GM10248 (cell line): ENCODE data around the gene ACSM5.

Experiments
- CTCF ChIA-PET: fragments of 300-600 bp; sonication (Branson Sonifier 250); formaldehyde crosslinking; extraction: SDS; loops from one replicate; lab custom pipeline; 2021; ENCODE audit warnings: antibody characterized with exemption; lab: Yijun Ruan, JAX
- POLR2A ChIA-PET: fragments of 350-650 bp; sonication (Branson Sonifier 250); formaldehyde crosslinking; extraction: SDS; loops from one replicate; lab custom pipeline; 2020; ENCODE audit warnings: antibody characterized with exemption; lab: Yijun Ruan, JAX
- DNase-seq: peaks from one replicate; pipeline ENCODE4 v3.0.0; 2012; ENCODE audit errors: extremely low spot score
- TF ChIP-seq, protein P1 (sequence below): IDR thresholded peaks from 2 replicates; pipeline ENCODE4 v1.5.1; 2012; ENCODE audit warnings: mild to moderate bottlenecking, low read depth; ENCODE audit errors: extremely low read depth, missing control alignments, control extremely low read depth

ACSM5 gene

DNA sequence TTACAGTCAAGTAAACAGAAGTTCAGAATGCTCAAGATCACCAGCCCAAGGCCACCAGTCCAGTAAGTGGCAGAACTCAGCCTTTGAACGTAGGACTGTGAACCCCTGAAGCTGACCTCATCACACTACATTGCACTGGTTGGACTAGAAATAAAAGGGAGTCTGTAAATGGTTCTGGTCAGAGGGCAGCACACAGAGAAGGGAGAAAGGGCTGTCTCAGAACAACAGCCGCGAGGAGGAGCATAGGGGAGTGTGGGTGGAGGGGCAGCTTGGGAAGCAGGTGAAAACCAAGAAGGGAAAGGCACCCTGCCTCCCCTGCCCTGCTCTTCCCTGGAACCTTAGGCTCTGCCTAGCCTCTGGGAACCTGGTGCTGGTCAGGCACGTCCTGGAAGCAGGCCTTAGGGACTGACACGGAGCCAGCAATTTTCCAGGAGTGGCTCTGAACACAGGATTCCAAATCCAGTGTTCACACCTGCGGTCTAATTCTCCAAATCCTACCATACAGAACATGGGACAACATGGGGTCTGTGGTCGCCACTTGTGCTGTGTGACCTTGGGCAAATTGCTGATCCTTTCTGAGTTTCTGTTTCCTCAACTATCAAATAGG lies 11.8 kb upstream of the ACSM5 start:
- DNase-seq = no peak
- TF ChIP-seq, protein P1, sequence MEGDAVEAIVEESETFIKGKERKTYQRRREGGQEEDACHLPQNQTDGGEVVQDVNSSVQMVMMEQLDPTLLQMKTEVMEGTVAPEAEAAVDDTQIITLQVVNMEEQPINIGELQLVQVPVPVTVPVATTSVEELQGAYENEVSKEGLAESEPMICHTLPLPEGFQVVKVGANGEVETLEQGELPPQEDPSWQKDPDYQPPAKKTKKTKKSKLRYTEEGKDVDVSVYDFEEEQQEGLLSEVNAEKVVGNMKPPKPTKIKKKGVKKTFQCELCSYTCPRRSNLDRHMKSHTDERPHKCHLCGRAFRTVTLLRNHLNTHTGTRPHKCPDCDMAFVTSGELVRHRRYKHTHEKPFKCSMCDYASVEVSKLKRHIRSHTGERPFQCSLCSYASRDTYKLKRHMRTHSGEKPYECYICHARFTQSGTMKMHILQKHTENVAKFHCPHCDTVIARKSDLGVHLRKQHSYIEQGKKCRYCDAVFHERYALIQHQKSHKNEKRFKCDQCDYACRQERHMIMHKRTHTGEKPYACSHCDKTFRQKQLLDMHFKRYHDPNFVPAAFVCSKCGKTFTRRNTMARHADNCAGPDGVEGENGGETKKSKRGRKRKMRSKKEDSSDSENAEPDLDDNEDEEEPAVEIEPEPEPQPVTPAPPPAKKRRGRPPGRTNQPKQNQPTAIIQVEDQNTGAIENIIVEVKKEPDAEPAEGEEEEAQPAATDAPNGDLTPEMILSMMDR = no peak
- POLR2A ChIA-PET = no interaction called here
- CTCF ChIA-PET = interaction anchor here (4.9 kb wide), 1 partner anchor 12 kb away, joined by 56 read pairs; no protein-coding TSS in a partner anchor

DNA sequence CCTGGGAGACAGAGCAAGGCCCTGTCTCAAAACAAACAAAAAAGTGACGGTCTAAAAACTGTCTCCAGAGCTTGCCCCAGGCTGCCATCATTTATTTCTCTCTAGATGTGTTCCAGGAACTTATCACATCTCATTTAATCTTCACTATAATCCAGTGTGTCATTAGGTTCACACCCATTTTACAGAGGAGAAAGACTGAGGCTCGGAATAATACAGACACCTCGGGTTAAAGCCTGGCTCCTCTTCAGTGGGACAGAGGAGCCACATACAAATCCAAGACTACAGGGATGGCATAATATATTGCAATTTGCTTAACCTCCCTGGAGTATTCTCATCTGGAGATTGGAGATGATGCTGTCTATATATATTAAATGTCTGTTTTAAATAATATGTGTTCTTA lies 10.7 kb upstream of the ACSM5 start:
- ChIA-PET CTCF (interaction anchor here (1.1 kb wide), 1 partner anchor 15 kb away, joined by 3 read pairs; no protein-coding TSS in a partner anchor), POLR2A (no interaction called here)
- DNase-seq = no peak
- TF ChIP-seq, protein P1 = no peak

DNA sequence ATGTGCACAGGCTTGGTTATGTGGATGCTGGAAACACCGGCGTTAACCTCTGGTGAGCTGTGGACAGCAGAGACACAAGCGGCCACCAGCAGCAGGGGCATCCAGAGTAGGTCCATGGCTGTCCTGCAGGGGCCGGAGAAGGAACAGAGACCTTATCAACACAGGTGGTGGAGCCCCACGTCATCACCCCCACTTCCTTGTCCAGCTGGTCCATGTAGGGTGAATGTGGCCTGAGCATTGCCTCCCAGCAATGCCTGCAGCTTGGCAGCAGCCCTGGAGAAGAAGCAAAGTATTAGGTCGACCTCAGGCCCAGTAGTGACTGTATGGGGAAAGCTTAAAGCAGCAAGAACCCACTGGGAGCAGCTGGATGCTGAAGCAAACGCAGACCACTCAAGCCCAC lies 10.1 kb upstream of the ACSM5 start:
- CTCF ChIA-PET = interaction anchor here (1.1 kb wide), 1 partner anchor 15 kb away, joined by 3 read pairs; no protein-coding TSS in a partner anchor
- TF ChIP-seq, protein P1 = no peak
- POLR2A ChIA-PET = no interaction called here
- DNase-seq = no peak

DNA sequence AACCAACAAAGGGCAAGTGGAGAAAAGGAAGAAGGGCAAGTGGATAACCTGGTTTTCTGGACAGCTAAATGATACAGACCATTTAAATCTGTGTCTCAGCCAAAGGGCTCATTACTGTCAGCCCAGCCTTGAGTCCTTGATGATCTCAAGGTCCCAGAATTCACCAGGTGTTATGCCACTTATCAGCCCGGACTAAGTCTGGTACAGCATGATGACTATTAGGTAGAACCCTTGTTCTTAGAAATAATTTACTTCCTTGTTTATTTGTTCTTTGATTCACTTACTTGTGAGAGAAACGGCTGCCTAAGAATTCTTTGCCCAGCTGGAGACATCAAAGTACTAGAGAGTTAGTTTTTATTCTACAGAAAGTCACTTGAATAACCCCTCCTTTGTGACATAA lies 8.3 kb upstream of the ACSM5 start:
- ChIA-PET CTCF (interaction anchor here (1.3 to 1.5 kb wide), 2 partner anchors 15 to 17 kb away, joined by 6 read pairs; no protein-coding TSS in a partner anchor), POLR2A (no interaction called here)
- TF ChIP-seq, protein P1 = no peak
- no peak for DNase-seq

DNA sequence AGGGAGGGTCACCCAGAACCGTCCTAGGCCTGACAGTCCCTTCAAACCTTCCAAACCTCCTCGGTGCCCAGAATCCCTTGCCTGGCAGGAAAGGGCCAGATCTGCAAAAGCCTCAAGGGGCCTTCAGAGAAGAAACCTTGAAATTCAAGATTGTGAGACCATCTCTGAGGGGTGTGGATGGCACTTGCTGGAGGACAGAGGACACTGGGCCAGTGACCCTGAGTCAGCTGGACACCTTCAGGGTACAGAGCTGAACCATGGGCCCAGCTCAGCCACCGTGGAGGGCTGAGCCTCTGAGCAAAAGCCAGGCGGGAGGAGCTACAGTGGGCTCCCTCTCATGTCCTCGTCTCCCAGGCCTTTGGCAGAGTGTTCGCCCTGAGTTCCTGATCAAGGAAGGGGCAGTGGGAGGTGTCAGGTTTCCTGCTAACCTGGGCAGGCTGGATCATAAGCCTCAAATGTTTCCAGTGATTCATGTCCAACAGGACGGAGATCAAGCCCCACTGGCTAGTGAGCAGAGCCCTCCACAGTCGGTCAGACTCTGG lies 7.8 kb upstream of the ACSM5 start:
- ChIA-PET CTCF (interaction anchor here (1.5 kb wide), 1 partner anchor 16 kb away, joined by 5 read pairs; no protein-coding TSS in a partner anchor), POLR2A (no interaction called here)

DNA sequence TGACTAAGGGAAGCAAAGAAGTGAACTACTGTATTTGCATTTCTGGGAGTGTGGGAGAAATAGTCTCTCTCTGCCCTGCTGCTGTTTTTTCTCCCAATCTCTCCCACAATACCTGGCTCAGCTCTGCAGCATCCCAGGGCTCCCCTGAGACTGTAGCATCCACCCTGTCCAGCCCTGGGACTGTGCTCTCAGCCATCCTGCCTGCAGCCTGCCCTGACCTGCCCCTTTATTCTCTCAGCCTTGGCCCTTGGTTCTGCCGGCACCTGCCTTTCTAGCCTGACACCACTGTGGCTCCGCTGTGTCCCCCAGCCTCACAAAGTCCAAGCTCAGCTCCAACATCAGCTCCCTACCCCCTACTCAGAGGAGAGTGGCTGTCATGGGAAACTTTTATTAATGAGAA lies 6.7 kb upstream of the ACSM5 start:
- POLR2A ChIA-PET = no interaction called here
- DNase-seq = no peak
- CTCF ChIA-PET = interaction anchor here (1.5 kb wide), 1 partner anchor 18 kb away, joined by 5 read pairs; no protein-coding TSS in a partner anchor
- TF ChIP-seq, protein P1 = no peak

More for the DNA sequence above, 7.8 kb upstream of the ACSM5 start:
- DNase-seq = no peak
- TF ChIP-seq, protein P1 = no peak
